Ammon's horn (tissue), 1 donor: ENCODE data around the gene SS18L1.

Source experiments
- DNase-seq: peaks from one replicate; pipeline ENCODE4 v3.0.0-alpha.2; 2016; ENCODE audit warnings: low spot score

The SS18L1 gene

GRCh38 chr20:62174021-62174804, 30.6 kb downstream of the SS18L1 start:
- no peak for DNase-seq

- no peak for DNase-seq
Observed at GRCh38 chr20:62174870-62175624, 31.5 kb downstream of the SS18L1 start.

GRCh38 chr20:62175711-62176110, 32.1 kb downstream of the SS18L1 start:
- DNase-seq = no peak

GRCh38 chr20:62176866-62177265, 33.3 kb downstream of the SS18L1 start:
- DNase-seq = no peak

GRCh38 chr20:62177307-62177706, 33.7 kb downstream of the SS18L1 start:
- DNase-seq = peak; percentile 68

GRCh38 chr20:62178316-62179161, 35.0 kb downstream of the SS18L1 start:
- no peak for DNase-seq

- DNase-seq = no peak
Observed at GRCh38 chr20:62179162-62179504, 35.6 kb downstream of the SS18L1 start.

- no peak for DNase-seq
Observed at GRCh38 chr20:62181808-62182207, 38.2 kb downstream of the SS18L1 start.

- DNase-seq = peak; percentile 96
Observed at GRCh38 chr20:62182469-62183425, 39.2 kb downstream of the SS18L1 start, which contains the start of gene MTG2. MTG2 (plus strand) TSS chr20:62183028; CDS start chr20:62193421, 10,393 bp downstream.

GRCh38 chr20:62183426-62184142, 40.0 kb downstream of the SS18L1 start:
- DNase-seq = no peak

- no peak for DNase-seq
Observed at GRCh38 chr20:62186096-62186426, 42.5 kb downstream of the SS18L1 start.

GRCh38 chr20:62186887-62187866, 43.6 kb downstream of the SS18L1 start:
- DNase-seq = no peak

- DNase-seq = no peak
Observed at GRCh38 chr20:62190639-62191411, 47.3 kb downstream of the SS18L1 start.

- DNase-seq = peak; percentile 25
Observed at GRCh38 chr20:62191781-62192559, 48.4 kb downstream of the SS18L1 start.

GRCh38 chr20:62192635-62193034, 49.1 kb downstream of the SS18L1 start:
- no peak for DNase-seq

GRCh38 chr20:62193079-62194025, 49.8 kb downstream of the SS18L1 start:
- DNase-seq = no peak

GRCh38 chr20:62195075-62195405, 51.5 kb downstream of the SS18L1 start:
- DNase-seq = no peak
